Measurements from ENCODE around the gene FARP1.
"Not testable (repeated sequence)": the region's sequence is repeated elsewhere in the genome, so short reads cannot be mapped to it uniquely, and the experiment has no call there.

FARP1 gene

DNA sequence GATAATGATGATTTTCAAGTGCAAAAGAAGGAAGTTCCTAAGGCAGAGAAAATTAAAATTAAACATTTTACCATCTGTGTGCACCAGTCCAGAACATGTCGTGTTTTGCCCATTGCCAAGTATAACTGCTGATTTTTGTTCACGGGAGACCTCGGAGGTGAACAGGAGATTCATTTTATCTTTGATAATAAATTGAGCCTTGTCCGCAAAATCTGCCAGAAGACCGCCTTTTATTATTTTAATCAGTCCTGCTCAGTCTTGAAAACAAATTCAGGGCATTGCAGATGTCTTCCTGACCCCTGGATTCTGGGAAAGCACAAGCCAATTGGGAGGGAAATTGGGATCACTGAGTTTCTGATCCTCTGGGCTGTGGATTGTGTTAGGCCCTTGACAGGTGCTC lies 268.1 kb downstream of the FARP1 start:
- DNase-seq: no peak
- no peak overlapping the region for H3K27ac ChIP-seq
- TF ChIP-seq, protein P1, sequence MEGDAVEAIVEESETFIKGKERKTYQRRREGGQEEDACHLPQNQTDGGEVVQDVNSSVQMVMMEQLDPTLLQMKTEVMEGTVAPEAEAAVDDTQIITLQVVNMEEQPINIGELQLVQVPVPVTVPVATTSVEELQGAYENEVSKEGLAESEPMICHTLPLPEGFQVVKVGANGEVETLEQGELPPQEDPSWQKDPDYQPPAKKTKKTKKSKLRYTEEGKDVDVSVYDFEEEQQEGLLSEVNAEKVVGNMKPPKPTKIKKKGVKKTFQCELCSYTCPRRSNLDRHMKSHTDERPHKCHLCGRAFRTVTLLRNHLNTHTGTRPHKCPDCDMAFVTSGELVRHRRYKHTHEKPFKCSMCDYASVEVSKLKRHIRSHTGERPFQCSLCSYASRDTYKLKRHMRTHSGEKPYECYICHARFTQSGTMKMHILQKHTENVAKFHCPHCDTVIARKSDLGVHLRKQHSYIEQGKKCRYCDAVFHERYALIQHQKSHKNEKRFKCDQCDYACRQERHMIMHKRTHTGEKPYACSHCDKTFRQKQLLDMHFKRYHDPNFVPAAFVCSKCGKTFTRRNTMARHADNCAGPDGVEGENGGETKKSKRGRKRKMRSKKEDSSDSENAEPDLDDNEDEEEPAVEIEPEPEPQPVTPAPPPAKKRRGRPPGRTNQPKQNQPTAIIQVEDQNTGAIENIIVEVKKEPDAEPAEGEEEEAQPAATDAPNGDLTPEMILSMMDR (IDR thresholded peaks at IDR 0.05; ENCODE audit: low read depth, low read length): no peak
- H3K36me3 ChIP-seq: peaks cover 62% of the 10 kb centered on the region
- H3K27me3 ChIP-seq (ENCODE audit: insufficient read depth, low read depth, severe bottlenecking): no peaks in the 10 kb centered on the region
- no peaks in the 10 kb centered on the region for H3K9me3 ChIP-seq (ENCODE audit: severe bottlenecking)
- no peak overlapping the region for H3K4me3 ChIP-seq (ENCODE audit: low read depth, low read length)

DNA sequence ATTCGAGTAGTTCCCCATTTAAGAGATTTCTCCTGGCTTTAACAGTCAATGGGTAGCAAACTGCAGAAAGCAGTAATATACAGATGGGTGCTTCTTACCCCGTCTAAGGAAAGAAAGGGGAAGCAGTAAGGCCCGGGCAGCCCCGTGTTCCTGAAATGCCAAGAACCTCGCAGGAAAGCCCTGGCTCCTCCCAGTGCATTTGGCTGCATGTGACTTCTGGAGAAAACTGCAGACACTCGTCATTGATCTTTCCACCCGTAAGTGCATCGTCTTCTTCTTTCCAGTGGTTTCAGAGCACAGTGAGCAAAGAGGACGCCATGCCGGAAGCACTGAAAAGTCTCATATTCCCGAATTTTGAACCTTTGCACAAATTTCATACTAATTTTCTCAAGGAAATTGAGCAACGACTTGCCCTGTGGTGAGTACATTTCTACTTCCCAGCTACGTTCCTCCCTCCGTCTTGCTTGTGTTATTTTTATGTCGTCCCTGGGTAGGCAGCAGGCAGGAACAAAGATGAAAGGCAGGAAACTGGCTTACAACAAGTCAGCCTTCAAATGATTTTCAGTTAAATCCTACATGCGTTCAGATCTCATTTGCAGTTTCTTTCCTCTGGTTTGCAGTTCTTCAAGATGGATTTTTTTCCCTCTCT lies 268.8 kb downstream of the FARP1 start:
- H3K36me3 ChIP-seq: peaks cover 70% of the 10 kb centered on the region
- no peaks in the 10 kb centered on the region for H3K27me3 ChIP-seq (ENCODE audit: insufficient read depth, low read depth, severe bottlenecking)
- no peak for DNase-seq
- TF ChIP-seq, protein P1 (IDR thresholded peaks at IDR 0.05; ENCODE audit: low read depth, low read length): no peak
- H3K9me3 ChIP-seq (ENCODE audit: severe bottlenecking): no peaks in the 10 kb centered on the region
- H3K27ac ChIP-seq: no peak overlapping the region
- H3K4me3 ChIP-seq (ENCODE audit: low read depth, low read length): no peak overlapping the region

DNA sequence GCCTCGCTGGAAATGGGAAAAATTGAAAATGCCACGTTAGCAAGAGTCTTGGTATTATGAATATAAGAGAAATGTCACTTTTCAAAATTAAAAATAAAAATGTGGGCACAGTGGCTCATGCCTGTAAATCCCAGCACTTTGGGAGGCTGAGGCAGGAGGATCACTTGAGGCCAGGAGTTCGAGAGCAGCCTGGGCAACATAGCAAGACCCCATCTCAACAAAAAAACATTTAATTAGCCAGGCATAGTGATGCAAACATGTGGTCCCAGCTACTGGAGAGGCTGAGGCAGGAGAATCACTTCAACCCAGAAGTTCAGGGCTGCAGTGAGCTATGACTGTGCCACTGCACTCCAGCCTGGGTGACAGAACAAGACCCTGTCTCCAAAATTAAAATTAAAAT lies 270.4 kb downstream of the FARP1 start:
- not testable (repeated sequence) for H3K4me3 ChIP-seq (ENCODE audit: low read depth, low read length); H3K27me3 ChIP-seq (ENCODE audit: insufficient read depth, low read depth, severe bottlenecking); H3K9me3 ChIP-seq (ENCODE audit: severe bottlenecking); DNase-seq; H3K27ac ChIP-seq
- H3K36me3 ChIP-seq: peaks cover 81% of the 10 kb centered on the region

DNA sequence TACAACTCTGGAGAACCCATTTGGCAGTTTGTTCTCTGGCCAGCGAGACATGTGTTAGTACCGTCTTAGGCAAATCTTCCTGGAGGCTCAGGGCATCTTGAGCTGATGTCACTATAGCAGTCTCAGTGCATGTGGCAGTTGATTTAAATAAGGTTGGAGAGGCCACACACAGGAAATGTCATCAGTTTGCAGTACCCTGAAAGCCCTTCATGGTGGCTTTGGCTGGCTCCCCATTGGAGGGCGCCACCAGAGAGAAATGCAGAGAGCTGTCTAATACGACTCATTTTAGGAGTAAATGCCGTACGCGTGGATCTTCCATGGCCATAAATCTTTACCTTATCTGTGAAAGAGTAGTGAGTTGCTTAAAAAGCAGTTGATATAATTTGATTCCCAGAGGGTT lies 270.9 kb downstream of the FARP1 start:
- no peak overlapping the region for H3K4me3 ChIP-seq (ENCODE audit: low read depth, low read length)
- H3K27ac ChIP-seq: no peak overlapping the region
- no peak for DNase-seq
- H3K27me3 ChIP-seq (ENCODE audit: insufficient read depth, low read depth, severe bottlenecking): no peaks in the 10 kb centered on the region
- no peaks in the 10 kb centered on the region for H3K9me3 ChIP-seq (ENCODE audit: severe bottlenecking)
- TF ChIP-seq, protein P1 (IDR thresholded peaks at IDR 0.05; ENCODE audit: low read depth, low read length): 0 out of 2 replicates have a peak, but pooled peaks have one; percentile 11
- H3K36me3 ChIP-seq: peaks cover 86% of the 10 kb centered on the region

DNA sequence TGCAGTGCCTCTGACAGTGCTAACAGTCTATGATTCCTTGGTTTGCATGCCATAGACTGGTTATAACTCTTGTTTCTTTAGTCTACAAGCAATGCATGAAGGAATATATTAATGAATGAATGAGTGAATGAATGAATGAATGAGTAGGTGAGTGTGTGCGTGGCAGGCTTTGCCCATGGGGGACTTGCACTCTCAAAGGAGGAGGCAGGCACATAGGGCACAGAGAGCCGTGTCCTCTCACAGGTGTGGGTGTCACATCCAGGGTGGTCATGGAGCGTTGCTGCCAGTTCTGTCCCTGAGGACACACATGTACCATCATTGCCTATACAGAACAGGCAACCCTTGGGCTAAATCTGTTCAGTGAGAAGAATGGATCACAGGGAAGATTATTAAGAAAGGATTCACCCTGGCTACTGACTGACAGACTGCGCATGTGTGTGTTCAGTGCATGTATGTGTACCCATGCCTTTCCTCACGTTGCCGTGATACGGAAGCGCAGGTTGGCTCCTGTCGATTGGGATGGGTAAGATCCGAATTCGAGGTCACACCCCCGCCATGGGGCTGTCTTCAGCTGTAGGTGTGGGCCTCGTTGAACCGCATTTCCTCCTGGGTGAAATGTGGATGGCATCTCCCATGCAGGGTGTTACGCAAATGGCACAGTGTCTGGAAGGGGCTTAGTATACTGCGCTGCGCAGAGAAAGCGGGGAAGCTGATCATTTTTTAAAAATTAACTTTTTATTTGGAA lies 272.6 kb downstream of the FARP1 start:
- no peaks in the 10 kb centered on the region for H3K9me3 ChIP-seq (ENCODE audit: severe bottlenecking)
- peaks cover 84% of the 10 kb centered on the region for H3K36me3 ChIP-seq
- no peaks in the 10 kb centered on the region for H3K27me3 ChIP-seq (ENCODE audit: insufficient read depth, low read depth, severe bottlenecking)
- TF ChIP-seq, protein P1 (IDR thresholded peaks at IDR 0.05; ENCODE audit: low read depth, low read length): no peak
- no peak overlapping the region for H3K4me3 ChIP-seq (ENCODE audit: low read depth, low read length)
- no peak for DNase-seq
- no peak overlapping the region for H3K27ac ChIP-seq

DNA sequence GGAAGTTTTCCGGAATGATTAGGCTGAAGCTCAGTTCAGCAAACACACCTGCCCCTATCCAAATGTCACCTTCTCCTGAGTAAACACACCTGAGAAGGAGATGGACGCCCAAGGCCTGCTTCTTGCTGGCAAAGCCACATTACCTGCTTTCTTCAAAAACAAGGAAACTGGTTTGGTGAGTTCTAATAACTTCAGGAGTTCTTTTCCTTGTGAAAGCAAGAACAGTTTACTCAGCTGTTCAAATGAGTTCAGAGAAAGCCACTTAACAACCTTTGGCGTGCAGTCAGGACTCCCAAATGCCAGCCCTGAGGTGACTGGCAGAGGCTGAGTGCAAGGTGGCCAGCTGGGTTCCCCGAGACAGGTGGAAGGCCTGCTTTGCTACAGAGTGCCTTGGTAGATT lies 273.5 kb downstream of the FARP1 start:
- Histone ChIP-seq H3K9me3 (ENCODE audit: severe bottlenecking) (no peaks in the 10 kb centered on the region), H3K36me3 (peaks cover 80% of the 10 kb centered on the region), H3K27ac (no peak overlapping the region), H3K27me3 (ENCODE audit: insufficient read depth, low read depth, severe bottlenecking) (no peaks in the 10 kb centered on the region), H3K4me3 (ENCODE audit: low read depth, low read length) (no peak overlapping the region)
- TF ChIP-seq, protein P1 (IDR thresholded peaks at IDR 0.05; ENCODE audit: low read depth, low read length): no peak
- DNase-seq: no peak
